HepG2 (cell line): ENCODE measurements around the gene SPRR2G. TPM values are rescaled to one million over a fixed set of nuclear protein-coding genes. Genes with fewer than 3 reads are reported as not detected.
"Not testable (repeated sequence)": the region's sequence is repeated elsewhere in the genome, so short reads cannot be mapped to it uniquely, and the experiment has no call there.

Experiments
- ATAC-seq: fragments of 200-7000 bp; cut with Tn5 transposase; 3 replicates; pipeline ENCODE4 v1.9.1; 2020; ENCODE audit warnings: mild to moderate bottlenecking, moderate library complexity
- BruUV-seq: library from RNA; stranded (reverse); fragments of 400-500 nt; replicated peaks from 2 replicates; lab custom pipeline; 2021; lab: Mats Ljungman, UMichigan
- CTCF ChIA-PET: fragments of 300-600 bp; formaldehyde crosslinking; extraction: SDS; loops from one replicate; lab custom pipeline; 2021; ENCODE audit warnings: low total read pairs, inconsistent platforms, low intra/inter-chr PET ratio; lab: Yijun Ruan, JAX
- POLR2A ChIA-PET: fragments of 350-600 bp; sonication (Branson Sonifier 250); formaldehyde crosslinking; loops from one replicate; lab custom pipeline; 2020; ENCODE audit warnings: antibody characterized with exemption, inconsistent platforms; lab: Yijun Ruan, JAX
- DNase-seq: peaks from one replicate; pipeline ENCODE4 v3.0.0-alpha.2; 2015; ENCODE audit warnings: low spot score
- FAIRE-seq: peaks from 3 replicates; lab custom pipeline; 2011; peaks lifted over from hg19 to GRCh38; lab: Jason Lieb, UNC
- H2AFZ ChIP-seq: one replicate; pipeline ENCODE4 v1.6.1; 2011; ENCODE audit warnings: low read length, inconsistent platforms
- H3K27ac ChIP-seq: fragments of 300-600 bp; 3 replicates; pipeline ENCODE4 v1.8.0; 2011; ENCODE audit warnings: mixed run types, mild to moderate bottlenecking, mixed read lengths, low read length, inconsistent platforms; ENCODE audit not compliant: insufficient read depth; ENCODE audit errors: extremely low read length
- H3K27me3 ChIP-seq, 2 experiments: fragments of 200-600 bp in 1 of 2; 2 replicates in 1 of 2; 3 replicates in 1 of 2; pipeline versions ENCODE4 v1.6.0 to v1.8.0; 2011; ENCODE audit warnings: low read length in 2 of 2, mild to moderate bottlenecking in 2 of 2, moderate library complexity in 2 of 2, inconsistent platforms in 1 of 2; ENCODE audit not compliant: insufficient read depth in 2 of 2, control insufficient read depth in 1 of 2
- H3K36me3 ChIP-seq, 2 experiments: fragments of 200-600 bp in 1 of 2; replicated peaks in 1 of 2; 2 replicates in 1 of 2; 3 replicates in 1 of 2; pipeline versions ENCODE4 v1.5.1 to v1.8.0; 2011; ENCODE audit warnings: low read length in 2 of 2, inconsistent platforms in 1 of 2; ENCODE audit not compliant: insufficient read depth in 2 of 2, control insufficient read depth in 1 of 2
- H3K4me1 ChIP-seq: 2 replicates; pipeline ENCODE4 v1.5.1; 2012; ENCODE audit warnings: low read length, inconsistent platforms; ENCODE audit not compliant: insufficient read depth
- H3K4me2 ChIP-seq: 2 replicates; pipeline ENCODE4 v1.6.0; 2011; ENCODE audit warnings: low read depth, low read length, inconsistent platforms
- H3K4me3 ChIP-seq, 3 experiments: fragments of 200-600 bp in 1 of 3; sonication (generic), shearing (Covaris generic) in 1 of 3; replicated peaks in 1 of 3; 2 replicates each; pipeline ENCODE4 v1.5.1; 2011 to 2016; ENCODE audit warnings: low read length in 3 of 3, inconsistent platforms in 2 of 3, low read depth in 2 of 3, mild to moderate bottlenecking in 2 of 3, control low read depth in 1 of 3, mixed read lengths in 1 of 3; ENCODE audit not compliant: insufficient read depth in 1 of 3
- H3K79me2 ChIP-seq: one replicate; pipeline ENCODE4 v1.6.1; 2011; ENCODE audit warnings: low read length, inconsistent platforms; ENCODE audit not compliant: insufficient read depth
- H3K9ac ChIP-seq: 2 replicates; pipeline ENCODE4 v1.6.0; 2011; ENCODE audit warnings: mild to moderate bottlenecking, low read depth, low read length, inconsistent platforms; ENCODE audit not compliant: insufficient read depth
- H3K9me3 ChIP-seq: 2 replicates; pipeline ENCODE4 v1.5.1; 2012; ENCODE audit warnings: mild to moderate bottlenecking, low read length
- H4K20me1 ChIP-seq: 2 replicates; pipeline ENCODE4 v1.6.0; 2011; ENCODE audit warnings: inconsistent platforms, mild to moderate bottlenecking, low read length, moderate library complexity; ENCODE audit not compliant: insufficient read depth
- FOXP1 ChIP-seq, 2 experiments: fragments of 450-650 bp in 1 of 2; IDR thresholded peaks; 2 replicates each; pipeline ENCODE4 v1.6.1; 2017 to 2018; ENCODE audit warnings: antibody characterized with exemption in 1 of 2
- SALL2 ChIP-seq: sonication (generic); formaldehyde crosslinking; IDR thresholded peaks from 2 replicates; pipeline ENCODE4 v1.8.1; 2023; ENCODE audit warnings: mild to moderate bottlenecking, missing genetic modification reagents, inconsistent platforms
- ZNF207 ChIP-seq: fragments of 450-650 bp; IDR thresholded peaks from 2 replicates; pipeline ENCODE4 v1.6.1; 2016; ENCODE audit warnings: antibody characterized with exemption, borderline replicate concordance
- WGBS: methylation state at CpG from one replicate; pipeline ENCODE4 v1.1.6; 2017; ENCODE audit warnings: low lambda C conversion rate; 5-methylcytosine and 5-hydroxymethylcytosine counted together
- in situ Hi-C: cut with HindIII; loops from 2 replicates; pipeline ENCODE4 v1.10.0; 2017; ENCODE audit warnings: low pct_unique_long_range_greater_than_20kb; ENCODE audit not compliant: extremely low pct_ligation_motif_present
- intact Hi-C: fragments of 100-400 bp; cut with micrococcal nuclease; formaldehyde crosslinking; loops from one replicate; pipeline ENCODE4 v1.10.0; 2022; ENCODE audit not compliant: unreplicated experiment
- polyA plus RNA-seq, 8 experiments: library from polyadenylated mRNA; depleted of rRNA in 3 of 8; stranded (reverse) in 7 of 8; unstranded in 1 of 8; fragments of >200 nt; fragmentation: Illumina TruSeq in 4 of 8; extraction: Trizol in 4 of 8; gene quantifications; 2 replicates each; pipeline versions ENCODE4 v1.2.1 to v1.2.3, GENCODE V29; 2011 to 2016; ENCODE audit warnings: low read depth in 4 of 8, missing spikeins in 1 of 8, mixed read lengths in 1 of 8; ENCODE audit not compliant: insufficient read depth in 1 of 8
- total RNA-seq, 5 experiments: library from RNA; depleted of rRNA; stranded (reverse); fragments of >200 nt; fragmentation: Illumina TruSeq; extraction: Trizol; gene quantifications; 2 replicates each; pipeline ENCODE4 v1.2.3, GENCODE V29; 2016; ENCODE audit warnings: low read depth in 1 of 5
- TF ChIP-seq, protein P1 (sequence below): sonication (generic); formaldehyde crosslinking; IDR thresholded peaks from 2 replicates; pipeline ENCODE4 v1.8.0; 2023; ENCODE audit warnings: mild to moderate bottlenecking, missing genetic modification reagents
- TF ChIP-seq, protein P2 (sequence below): sonication (generic); formaldehyde crosslinking; IDR thresholded peaks from 2 replicates; pipeline ENCODE4 v1.4.0; 2020; ENCODE audit warnings: mild to moderate bottlenecking, missing genetic modification reagents

The SPRR2G gene
- total and polyA plus RNA-seq, 2 of the 13 experiments (the other 11 are each of a cell fraction or from before 2014, with no cell fraction given), result not detected

DNA sequence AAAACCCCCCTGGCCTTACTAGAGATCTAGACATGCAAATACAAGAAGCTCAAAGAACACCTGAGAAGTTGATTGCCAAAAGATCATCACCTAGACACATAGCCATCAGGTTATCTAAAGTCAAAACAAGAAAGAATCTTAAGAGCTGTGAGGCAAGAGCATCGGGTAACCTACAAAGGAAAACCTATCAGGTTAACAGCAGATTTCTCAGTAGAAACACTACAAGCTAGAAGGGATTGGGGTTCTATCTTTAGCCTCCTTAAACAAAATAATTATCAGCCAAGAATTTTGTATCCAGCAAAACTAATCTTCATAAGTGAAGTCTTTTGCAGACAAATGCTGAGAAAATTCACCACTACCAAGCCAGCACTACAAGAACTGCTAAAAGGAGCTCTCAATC, 25.2 kb downstream of the SPRR2G start:
- H2AFZ ChIP-seq, result no peak overlapping the region
- no peaks in the 10 kb centered on the region for H3K9me3 ChIP-seq
- H3K4me2 ChIP-seq, result no peak overlapping the region
- no peak for FAIRE-seq
- H3K9ac ChIP-seq, result no peak overlapping the region
- no peaks in the 10 kb centered on the region for H4K20me1 ChIP-seq
- BruUV-seq, result no TSS peak
- ChIA-PET POLR2A (no interaction called here), CTCF (no interaction called here)
- H3K79me2 ChIP-seq, result no peaks in the 10 kb centered on the region
- H3K4me1 ChIP-seq, result no peaks in the 10 kb centered on the region
- ATAC-seq, result no peak
- in situ Hi-C loops, result no loop called here
- intact Hi-C loops, result no loop called here
- H3K27ac ChIP-seq, result no peak overlapping the region
- no peak overlapping the region for H3K4me3 ChIP-seq
- TF ChIP-seq SALL2 (CRISPR knock-in tag), result no peak
- TF ChIP-seq, protein P1, sequence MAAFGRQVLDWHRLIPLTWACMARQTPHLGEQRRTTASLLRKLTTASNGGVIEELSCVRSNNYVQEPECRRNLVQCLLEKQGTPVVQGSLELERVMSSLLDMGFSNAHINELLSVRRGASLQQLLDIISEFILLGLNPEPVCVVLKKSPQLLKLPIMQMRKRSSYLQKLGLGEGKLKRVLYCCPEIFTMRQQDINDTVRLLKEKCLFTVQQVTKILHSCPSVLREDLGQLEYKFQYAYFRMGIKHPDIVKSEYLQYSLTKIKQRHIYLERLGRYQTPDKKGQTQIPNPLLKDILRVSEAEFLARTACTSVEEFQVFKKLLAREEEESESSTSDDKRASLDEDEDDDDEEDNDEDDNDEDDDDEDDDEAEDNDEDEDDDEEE (CRISPR knock-in tag), result no peak
- TF ChIP-seq FOXP1 (IDR thresholded peaks at IDR 0.05), result no peak
- TF ChIP-seq FOXP1 (CRISPR knock-in tag; IDR thresholded peaks at IDR 0.05), result no peak
- TF ChIP-seq, protein P2, sequence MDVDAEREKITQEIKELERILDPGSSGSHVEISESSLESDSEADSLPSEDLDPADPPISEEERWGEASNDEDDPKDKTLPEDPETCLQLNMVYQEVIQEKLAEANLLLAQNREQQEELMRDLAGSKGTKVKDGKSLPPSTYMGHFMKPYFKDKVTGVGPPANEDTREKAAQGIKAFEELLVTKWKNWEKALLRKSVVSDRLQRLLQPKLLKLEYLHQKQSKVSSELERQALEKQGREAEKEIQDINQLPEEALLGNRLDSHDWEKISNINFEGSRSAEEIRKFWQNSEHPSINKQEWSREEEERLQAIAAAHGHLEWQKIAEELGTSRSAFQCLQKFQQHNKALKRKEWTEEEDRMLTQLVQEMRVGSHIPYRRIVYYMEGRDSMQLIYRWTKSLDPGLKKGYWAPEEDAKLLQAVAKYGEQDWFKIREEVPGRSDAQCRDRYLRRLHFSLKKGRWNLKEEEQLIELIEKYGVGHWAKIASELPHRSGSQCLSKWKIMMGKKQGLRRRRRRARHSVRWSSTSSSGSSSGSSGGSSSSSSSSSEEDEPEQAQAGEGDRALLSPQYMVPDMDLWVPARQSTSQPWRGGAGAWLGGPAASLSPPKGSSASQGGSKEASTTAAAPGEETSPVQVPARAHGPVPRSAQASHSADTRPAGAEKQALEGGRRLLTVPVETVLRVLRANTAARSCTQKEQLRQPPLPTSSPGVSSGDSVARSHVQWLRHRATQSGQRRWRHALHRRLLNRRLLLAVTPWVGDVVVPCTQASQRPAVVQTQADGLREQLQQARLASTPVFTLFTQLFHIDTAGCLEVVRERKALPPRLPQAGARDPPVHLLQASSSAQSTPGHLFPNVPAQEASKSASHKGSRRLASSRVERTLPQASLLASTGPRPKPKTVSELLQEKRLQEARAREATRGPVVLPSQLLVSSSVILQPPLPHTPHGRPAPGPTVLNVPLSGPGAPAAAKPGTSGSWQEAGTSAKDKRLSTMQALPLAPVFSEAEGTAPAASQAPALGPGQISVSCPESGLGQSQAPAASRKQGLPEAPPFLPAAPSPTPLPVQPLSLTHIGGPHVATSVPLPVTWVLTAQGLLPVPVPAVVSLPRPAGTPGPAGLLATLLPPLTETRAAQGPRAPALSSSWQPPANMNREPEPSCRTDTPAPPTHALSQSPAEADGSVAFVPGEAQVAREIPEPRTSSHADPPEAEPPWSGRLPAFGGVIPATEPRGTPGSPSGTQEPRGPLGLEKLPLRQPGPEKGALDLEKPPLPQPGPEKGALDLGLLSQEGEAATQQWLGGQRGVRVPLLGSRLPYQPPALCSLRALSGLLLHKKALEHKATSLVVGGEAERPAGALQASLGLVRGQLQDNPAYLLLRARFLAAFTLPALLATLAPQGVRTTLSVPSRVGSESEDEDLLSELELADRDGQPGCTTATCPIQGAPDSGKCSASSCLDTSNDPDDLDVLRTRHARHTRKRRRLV (CRISPR knock-in tag), result no peak
- TF ChIP-seq ZNF207, result no peak
- H3K27me3 ChIP-seq, result no peaks in the 10 kb centered on the region
- no peak for DNase-seq
- no peaks in the 10 kb centered on the region for H3K36me3 ChIP-seq
- WGBS, result 33% methylated on average over 1 of the region's 1 CpG

DNA sequence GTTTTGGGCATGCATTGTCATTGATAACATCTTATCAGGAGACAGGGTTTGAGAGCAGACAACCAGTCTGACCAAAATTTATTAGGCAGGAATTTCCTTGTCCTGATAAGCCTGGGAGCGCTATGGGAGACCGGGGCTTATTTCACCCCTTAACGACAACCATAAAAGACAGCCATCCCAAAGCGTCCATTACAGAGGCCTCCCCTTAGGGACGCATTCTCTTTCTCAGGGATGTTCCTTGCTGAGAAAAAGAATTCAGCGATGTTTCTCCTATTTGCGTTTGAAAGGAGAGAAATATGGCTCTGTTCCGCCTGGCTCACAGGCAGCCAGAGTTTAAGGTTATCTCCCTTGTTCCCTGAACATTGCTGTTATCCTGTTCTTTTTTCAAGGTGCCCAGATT, 26.9 kb downstream of the SPRR2G start:
- POLR2A ChIA-PET, H4K20me1 ChIP-seq, H2AFZ ChIP-seq, H3K79me2 ChIP-seq, intact Hi-C loops, H3K9ac ChIP-seq, H3K4me3 ChIP-seq, FAIRE-seq, H3K27me3 ChIP-seq, BruUV-seq, H3K4me2 ChIP-seq, CTCF ChIA-PET, H3K36me3 ChIP-seq, H3K4me1 ChIP-seq, H3K9me3 ChIP-seq, H3K27ac ChIP-seq, ATAC-seq, DNase-seq, in situ Hi-C loops: not testable (repeated sequence)
- 21% methylated on average over 8 of the region's 8 CpGs for WGBS
